GM23338 (cell line): Measurements from ENCODE around the gene GTF3C5. TPM values are rescaled to one million over a fixed set of nuclear protein-coding genes. Genes with fewer than 3 reads are reported as not detected.

ENCODE experiments used
- ATAC-seq: fragments of 200-7000 bp; cut with Tn5 transposase; 3 replicates; pipeline ENCODE4 v1.9.1; 2020
- DNase-seq: peaks from one replicate; pipeline ENCODE4 v3.0.0-alpha.2; 2015; ENCODE audit warnings: low spot score
- H2AFZ ChIP-seq: fragments of 200-600 bp; sonication (generic); 2 replicates; pipeline ENCODE4 v1.8.0; 2016; ENCODE audit warnings: antibody characterized with exemption, mild to moderate bottlenecking, moderate library complexity
- H3F3A ChIP-seq: fragments of 200-600 bp; sonication (generic); replicated peaks from 2 replicates; pipeline ENCODE4 v1.8.0; 2017; ENCODE audit warnings: antibody characterized with exemption, mixed run types, low read depth
- H3K27ac ChIP-seq: fragments of 200-600 bp; sonication (generic); 2 replicates; pipeline ENCODE4 v1.6.1; 2016; ENCODE audit warnings: low read depth
- H3K27me3 ChIP-seq: fragments of 200-600 bp; sonication (generic); 2 replicates; pipeline ENCODE4 v1.8.0; 2016; ENCODE audit warnings: mild to moderate bottlenecking, mixed run types, moderate library complexity; ENCODE audit not compliant: insufficient read depth
- H3K36me3 ChIP-seq: fragments of 200-600 bp; sonication (generic); 2 replicates; pipeline ENCODE4 v1.8.0; 2016; ENCODE audit warnings: mild to moderate bottlenecking; ENCODE audit not compliant: insufficient read depth
- H3K4me1 ChIP-seq: fragments of 200-600 bp; sonication (generic); 2 replicates; pipeline ENCODE4 v1.8.0; 2016; ENCODE audit warnings: mild to moderate bottlenecking, moderate library complexity; ENCODE audit not compliant: insufficient read depth
- H3K4me2 ChIP-seq: fragments of 200-600 bp; sonication (generic); 2 replicates; pipeline ENCODE4 v1.7.1; 2017; ENCODE audit warnings: mixed run types
- H3K4me3 ChIP-seq: fragments of 200-600 bp; sonication (generic); 2 replicates; pipeline ENCODE4 v1.6.1; 2016; ENCODE audit warnings: mixed run types
- H3K79me2 ChIP-seq: fragments of 200-600 bp; sonication (generic); replicated peaks from 2 replicates; pipeline ENCODE4 v1.8.0; 2017; ENCODE audit warnings: mild to moderate bottlenecking; ENCODE audit not compliant: insufficient read depth
- H3K9me2 ChIP-seq: fragments of 200-600 bp; sonication (generic); 2 replicates; pipeline ENCODE4 v1.8.0; 2017; ENCODE audit not compliant: insufficient read depth
- H4K20me1 ChIP-seq: fragments of 200-600 bp; sonication (generic); replicated peaks from 2 replicates; pipeline ENCODE4 v1.8.0; 2017; ENCODE audit warnings: mild to moderate bottlenecking; ENCODE audit not compliant: insufficient read depth
- H3K27ac Mint-ChIP-seq: 2 replicates; pipeline ENCODE4 v1.8.0; 2020; ENCODE audit warnings: inconsistent platforms, mild to moderate bottlenecking, moderate library complexity, mixed read lengths
- H3K27me3 Mint-ChIP-seq: 3 replicates; pipeline ENCODE4 v1.8.0; 2022; ENCODE audit warnings: low read depth, mild to moderate bottlenecking, moderate library complexity, mixed read lengths, inconsistent platforms; ENCODE audit not compliant: insufficient read depth, poor library complexity
- H3K36me3 Mint-ChIP-seq: 3 replicates; pipeline ENCODE4 v1.8.0; 2021; ENCODE audit warnings: low read depth, mild to moderate bottlenecking, inconsistent platforms, moderate library complexity, mixed read lengths
- H3K4me1 Mint-ChIP-seq: 3 replicates; pipeline ENCODE4 v1.8.0; 2020; ENCODE audit warnings: mild to moderate bottlenecking, inconsistent platforms, mixed read lengths
- H3K4me3 Mint-ChIP-seq: 3 replicates; pipeline ENCODE4 v1.8.0; 2021; ENCODE audit warnings: moderate library complexity, mild to moderate bottlenecking, inconsistent platforms, mixed read lengths
- H3K9me3 Mint-ChIP-seq: 3 replicates; pipeline ENCODE4 v1.8.0; 2020; ENCODE audit warnings: moderate library complexity, mild to moderate bottlenecking, inconsistent platforms, mixed read lengths
- CREB1 ChIP-seq: fragments of 250-450 bp; sonication (Bioruptor Pico); IDR thresholded peaks from 2 replicates; pipeline ENCODE4 v1.5.0; 2020; ENCODE audit warnings: low read depth, mild to moderate bottlenecking, moderate library complexity
- EZH2 ChIP-seq: fragments of 200-600 bp; sonication (generic); IDR thresholded peaks from one replicate; pipeline ENCODE4 v1.8.0; 2017; ENCODE audit warnings: antibody characterized with exemption, mild to moderate bottlenecking, low read depth; ENCODE audit not compliant: unreplicated experiment
- polyA plus RNA-seq: library from polyadenylated mRNA; unstranded; fragments of >200 nt; fragmentation: Nextera tagmentation; extraction: Ambion mirVana; gene quantifications from 2 replicates; pipeline ENCODE4 v1.2.1, GENCODE V29; 2016
- total RNA-seq: library from RNA; depleted of rRNA; stranded (reverse); fragments of >200 nt; shearing (Covaris generic); gene quantifications from 2 replicates; pipeline ENCODE4 v1.2.3, GENCODE V29; 2014
- TF ChIP-seq, protein P1 (sequence below): IDR thresholded peaks from one replicate; pipeline ENCODE4 v1.6.1; 2018; ENCODE audit warnings: antibody characterized with exemption; ENCODE audit not compliant: unreplicated experiment
- TF ChIP-seq, protein P2 (sequence below): fragments of 250-450 bp; sonication (Bioruptor Pico); IDR thresholded peaks from 2 replicates; pipeline ENCODE4 v1.5.0; 2020; ENCODE audit warnings: mild to moderate bottlenecking, moderate library complexity

Gene GTF3C5
- total and polyA plus RNA-seq, 2 experiments from 2014 or later = 46.0 to 78.8 TPM

- TF ChIP-seq, protein P1, sequence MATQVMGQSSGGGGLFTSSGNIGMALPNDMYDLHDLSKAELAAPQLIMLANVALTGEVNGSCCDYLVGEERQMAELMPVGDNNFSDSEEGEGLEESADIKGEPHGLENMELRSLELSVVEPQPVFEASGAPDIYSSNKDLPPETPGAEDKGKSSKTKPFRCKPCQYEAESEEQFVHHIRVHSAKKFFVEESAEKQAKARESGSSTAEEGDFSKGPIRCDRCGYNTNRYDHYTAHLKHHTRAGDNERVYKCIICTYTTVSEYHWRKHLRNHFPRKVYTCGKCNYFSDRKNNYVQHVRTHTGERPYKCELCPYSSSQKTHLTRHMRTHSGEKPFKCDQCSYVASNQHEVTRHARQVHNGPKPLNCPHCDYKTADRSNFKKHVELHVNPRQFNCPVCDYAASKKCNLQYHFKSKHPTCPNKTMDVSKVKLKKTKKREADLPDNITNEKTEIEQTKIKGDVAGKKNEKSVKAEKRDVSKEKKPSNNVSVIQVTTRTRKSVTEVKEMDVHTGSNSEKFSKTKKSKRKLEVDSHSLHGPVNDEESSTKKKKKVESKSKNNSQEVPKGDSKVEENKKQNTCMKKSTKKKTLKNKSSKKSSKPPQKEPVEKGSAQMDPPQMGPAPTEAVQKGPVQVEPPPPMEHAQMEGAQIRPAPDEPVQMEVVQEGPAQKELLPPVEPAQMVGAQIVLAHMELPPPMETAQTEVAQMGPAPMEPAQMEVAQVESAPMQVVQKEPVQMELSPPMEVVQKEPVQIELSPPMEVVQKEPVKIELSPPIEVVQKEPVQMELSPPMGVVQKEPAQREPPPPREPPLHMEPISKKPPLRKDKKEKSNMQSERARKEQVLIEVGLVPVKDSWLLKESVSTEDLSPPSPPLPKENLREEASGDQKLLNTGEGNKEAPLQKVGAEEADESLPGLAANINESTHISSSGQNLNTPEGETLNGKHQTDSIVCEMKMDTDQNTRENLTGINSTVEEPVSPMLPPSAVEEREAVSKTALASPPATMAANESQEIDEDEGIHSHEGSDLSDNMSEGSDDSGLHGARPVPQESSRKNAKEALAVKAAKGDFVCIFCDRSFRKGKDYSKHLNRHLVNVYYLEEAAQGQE = no peak
- TF ChIP-seq EZH2 = no peak
Measured at GRCh38 chr9:133063159-133063499, 32.3 kb downstream of the GTF3C5 start (continued).

DNA sequence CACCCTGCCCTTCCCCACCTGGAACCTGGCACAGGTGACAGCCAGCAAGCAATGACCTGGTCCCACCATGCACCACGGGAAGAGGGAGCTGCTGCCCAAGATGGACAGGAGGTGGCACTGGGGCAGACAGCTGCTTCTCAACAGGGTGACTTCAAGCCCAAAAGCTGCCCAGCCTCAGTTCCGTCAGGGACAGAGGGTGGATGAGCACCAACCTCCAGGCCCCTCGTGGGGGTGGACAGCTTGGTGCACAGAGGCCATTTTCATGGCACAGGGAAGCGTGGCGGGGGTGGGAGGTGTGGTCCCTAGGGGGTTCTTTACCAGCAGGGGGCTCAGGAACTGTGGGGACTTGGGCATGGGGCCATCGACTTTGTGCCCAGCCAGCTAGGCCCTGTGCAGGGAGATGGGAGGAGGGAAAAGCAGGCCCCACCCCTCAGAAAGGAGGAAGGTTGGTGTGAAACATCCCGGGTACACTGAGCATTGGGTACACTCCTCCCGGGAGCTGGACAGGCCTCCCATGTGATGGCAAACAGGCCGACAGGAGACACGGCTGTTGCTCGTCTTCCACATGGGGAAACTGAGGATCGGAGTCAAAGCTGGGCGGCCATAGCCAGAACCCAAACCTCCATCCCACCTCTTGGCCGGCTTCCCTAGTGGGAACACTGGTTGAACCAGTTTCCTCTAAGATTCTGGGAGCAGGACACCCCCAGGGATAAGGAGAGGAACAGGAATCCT is 32.9 kb downstream of the GTF3C5 start:
- Histone ChIP-seq H3K79me2 (no peaks in the 10 kb centered on the region), H3K27ac (no peak overlapping the region), H3K9me2 (no peaks in the 10 kb centered on the region), H3K36me3 (no peaks in the 10 kb centered on the region), H3K4me1 (peaks cover 16% of the 10 kb centered on the region), H2AFZ (no peak overlapping the region), H3K4me2 (no peak overlapping the region), H4K20me1 (no peaks in the 10 kb centered on the region), H3F3A (0 out of 2 replicates have a peak, but pooled peaks cover 7% of the 10 kb centered on the region), H3K27me3 (no peaks in the 10 kb centered on the region), H3K4me3 (no peak overlapping the region)
- H3K4me1 Mint-ChIP-seq = peaks cover 26% of the 10 kb centered on the region
- no peak for ATAC-seq
- no peaks in the 10 kb centered on the region; the same call in 2 of the 3 replicates for H3K36me3 Mint-ChIP-seq
- TF ChIP-seq, protein P2, sequence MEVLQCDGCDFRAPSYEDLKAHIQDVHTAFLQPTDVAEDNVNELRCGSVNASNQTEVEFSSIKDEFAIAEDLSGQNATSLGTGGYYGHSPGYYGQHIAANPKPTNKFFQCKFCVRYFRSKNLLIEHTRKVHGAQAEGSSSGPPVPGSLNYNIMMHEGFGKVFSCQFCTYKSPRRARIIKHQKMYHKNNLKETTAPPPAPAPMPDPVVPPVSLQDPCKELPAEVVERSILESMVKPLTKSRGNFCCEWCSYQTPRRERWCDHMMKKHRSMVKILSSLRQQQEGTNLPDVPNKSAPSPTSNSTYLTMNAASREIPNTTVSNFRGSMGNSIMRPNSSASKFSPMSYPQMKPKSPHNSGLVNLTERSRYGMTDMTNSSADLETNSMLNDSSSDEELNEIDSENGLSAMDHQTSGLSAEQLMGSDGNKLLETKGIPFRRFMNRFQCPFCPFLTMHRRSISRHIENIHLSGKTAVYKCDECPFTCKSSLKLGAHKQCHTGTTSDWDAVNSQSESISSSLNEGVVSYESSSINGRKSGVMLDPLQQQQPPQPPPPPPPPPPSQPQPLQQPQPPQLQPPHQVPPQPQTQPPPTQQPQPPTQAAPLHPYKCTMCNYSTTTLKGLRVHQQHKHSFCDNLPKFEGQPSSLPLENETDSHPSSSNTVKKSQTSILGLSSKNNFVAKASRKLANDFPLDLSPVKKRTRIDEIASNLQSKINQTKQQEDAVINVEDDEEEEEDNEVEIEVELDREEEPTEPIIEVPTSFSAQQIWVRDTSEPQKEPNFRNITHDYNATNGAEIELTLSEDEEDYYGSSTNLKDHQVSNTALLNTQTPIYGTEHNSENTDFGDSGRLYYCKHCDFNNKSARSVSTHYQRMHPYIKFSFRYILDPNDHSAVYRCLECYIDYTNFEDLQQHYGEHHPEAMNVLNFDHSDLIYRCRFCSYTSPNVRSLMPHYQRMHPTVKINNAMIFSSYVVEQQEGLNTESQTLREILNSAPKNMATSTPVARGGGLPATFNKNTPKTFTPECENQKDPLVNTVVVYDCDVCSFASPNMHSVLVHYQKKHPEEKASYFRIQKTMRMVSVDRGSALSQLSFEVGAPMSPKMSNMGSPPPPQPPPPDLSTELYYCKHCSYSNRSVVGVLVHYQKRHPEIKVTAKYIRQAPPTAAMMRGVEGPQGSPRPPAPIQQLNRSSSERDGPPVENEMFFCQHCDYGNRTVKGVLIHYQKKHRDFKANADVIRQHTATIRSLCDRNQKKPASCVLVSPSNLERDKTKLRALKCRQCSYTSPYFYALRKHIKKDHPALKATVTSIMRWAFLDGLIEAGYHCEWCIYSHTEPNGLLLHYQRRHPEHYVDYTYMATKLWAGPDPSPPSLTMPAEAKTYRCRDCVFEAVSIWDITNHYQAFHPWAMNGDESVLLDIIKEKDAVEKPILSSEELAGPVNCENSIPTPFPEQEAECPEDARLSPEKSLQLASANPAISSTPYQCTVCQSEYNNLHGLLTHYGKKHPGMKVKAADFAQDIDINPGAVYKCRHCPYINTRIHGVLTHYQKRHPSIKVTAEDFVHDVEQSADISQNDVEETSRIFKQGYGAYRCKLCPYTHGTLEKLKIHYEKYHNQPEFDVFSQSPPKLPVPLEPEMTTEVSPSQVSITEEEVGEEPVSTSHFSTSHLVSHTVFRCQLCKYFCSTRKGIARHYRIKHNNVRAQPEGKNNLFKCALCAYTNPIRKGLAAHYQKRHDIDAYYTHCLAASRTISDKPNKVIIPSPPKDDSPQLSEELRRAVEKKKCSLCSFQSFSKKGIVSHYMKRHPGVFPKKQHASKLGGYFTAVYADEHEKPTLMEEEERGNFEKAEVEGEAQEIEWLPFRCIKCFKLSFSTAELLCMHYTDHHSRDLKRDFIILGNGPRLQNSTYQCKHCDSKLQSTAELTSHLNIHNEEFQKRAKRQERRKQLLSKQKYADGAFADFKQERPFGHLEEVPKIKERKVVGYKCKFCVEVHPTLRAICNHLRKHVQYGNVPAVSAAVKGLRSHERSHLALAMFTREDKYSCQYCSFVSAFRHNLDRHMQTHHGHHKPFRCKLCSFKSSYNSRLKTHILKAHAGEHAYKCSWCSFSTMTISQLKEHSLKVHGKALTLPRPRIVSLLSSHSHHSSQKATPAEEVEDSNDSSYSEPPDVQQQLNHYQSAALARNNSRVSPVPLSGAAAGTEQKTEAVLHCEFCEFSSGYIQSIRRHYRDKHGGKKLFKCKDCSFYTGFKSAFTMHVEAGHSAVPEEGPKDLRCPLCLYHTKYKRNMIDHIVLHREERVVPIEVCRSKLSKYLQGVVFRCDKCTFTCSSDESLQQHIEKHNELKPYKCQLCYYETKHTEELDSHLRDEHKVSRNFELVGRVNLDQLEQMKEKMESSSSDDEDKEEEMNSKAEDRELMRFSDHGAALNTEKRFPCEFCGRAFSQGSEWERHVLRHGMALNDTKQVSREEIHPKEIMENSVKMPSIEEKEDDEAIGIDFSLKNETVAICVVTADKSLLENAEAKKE (CRISPR knock-in tag) = no peak
- no peak for TF ChIP-seq CREB1 (CRISPR knock-in tag)
- H3K27ac Mint-ChIP-seq = no peak overlapping the region
- no peak overlapping the region for H3K4me3 Mint-ChIP-seq
- H3K27me3 Mint-ChIP-seq = peaks cover 8% of the 10 kb centered on the region
- no peaks in the 10 kb centered on the region for H3K9me3 Mint-ChIP-seq
- no peak for DNase-seq
